ENCODE data around the gene PLD3.

The PLD3 gene

GRCh38 chr19:40389404-40390083 is 41.0 kb downstream of the PLD3 start:
- no peak for DNase-seq (ENCODE audit: low read depth)
- no peak for TF ChIP-seq CTCF (IDR thresholded peaks at IDR 0.05; ENCODE audit: low read depth, low read length, missing control alignments)
- H3K4me3 ChIP-seq (ENCODE audit: low read depth, low read length) = no peak overlapping the region

GRCh38 chr19:40390084-40390742 is 41.7 kb downstream of the PLD3 start, which contains the start of gene HIPK4:
Gene HIPK4, minus strand, starts transcription at chr19:40390181. Its CDS starts 279 bp downstream, at chr19:40389902.
- no peak for TF ChIP-seq CTCF (IDR thresholded peaks at IDR 0.05; ENCODE audit: low read depth, low read length, missing control alignments)
- no peak for DNase-seq (ENCODE audit: low read depth)
- H3K4me3 ChIP-seq (ENCODE audit: low read depth, low read length) = no peak within 1 kb of the TSS

DNA sequence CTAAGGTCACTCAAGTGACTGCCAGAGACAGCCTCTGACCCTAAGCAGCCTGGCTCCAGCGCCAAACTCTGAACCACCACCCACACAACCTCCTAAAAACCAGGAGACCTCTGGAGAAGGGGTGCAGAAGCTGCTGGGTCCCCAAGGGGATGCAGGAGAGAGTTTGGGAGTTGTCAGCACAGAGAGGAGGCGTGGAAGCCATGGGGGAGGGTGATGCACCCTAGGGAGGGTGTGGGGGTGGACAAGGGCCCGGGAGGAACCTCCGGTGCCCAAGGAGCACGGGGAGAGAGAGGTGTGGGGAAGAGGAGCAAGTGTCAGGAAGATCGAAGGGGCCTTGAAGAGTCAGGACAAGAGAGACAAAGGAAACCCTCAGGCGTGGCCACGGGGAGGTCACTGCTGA is 43.6 kb downstream of the PLD3 start:
- no peak for TF ChIP-seq CTCF (IDR thresholded peaks at IDR 0.05; ENCODE audit: low read depth, low read length, missing control alignments)
- DNase-seq (ENCODE audit: low read depth) = no peak
- no peak overlapping the region for H3K4me3 ChIP-seq (ENCODE audit: low read depth, low read length)

DNA sequence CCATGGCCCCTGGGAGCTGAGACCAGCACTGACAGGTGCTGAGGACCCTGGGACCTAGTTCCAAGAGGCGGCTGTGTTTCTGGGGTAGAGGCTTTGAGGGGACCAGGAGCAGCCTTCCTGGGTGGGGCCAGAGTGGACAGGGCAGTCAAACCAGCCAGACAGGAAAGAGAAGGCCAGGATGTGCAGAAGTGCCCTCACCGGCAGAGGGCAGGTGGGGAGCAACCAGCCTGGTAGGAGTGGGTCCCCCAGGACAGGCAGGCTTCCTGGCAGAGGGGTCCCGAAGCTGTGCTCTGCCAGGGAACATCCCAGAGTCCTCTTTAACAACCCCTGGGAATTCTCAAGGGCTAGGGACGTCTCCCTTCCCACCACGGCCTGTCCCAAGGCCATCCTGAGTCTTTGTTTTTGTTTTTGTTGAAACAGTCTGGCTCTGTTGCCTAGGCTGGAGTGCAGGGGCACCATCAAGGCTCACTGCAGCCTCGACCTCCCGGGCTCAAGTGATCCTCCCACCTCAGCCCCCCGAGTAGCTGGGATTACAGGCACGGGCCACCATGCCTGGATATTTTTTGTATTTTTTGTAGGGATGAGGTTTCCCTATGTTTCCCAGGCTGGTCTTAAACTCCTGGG is 44.5 kb downstream of the PLD3 start:
- DNase-seq (ENCODE audit: low read depth) = no peak
- peak; percentile 42 for TF ChIP-seq CTCF (IDR thresholded peaks at IDR 0.05; ENCODE audit: low read depth, low read length, missing control alignments)
- H3K4me3 ChIP-seq (ENCODE audit: low read depth, low read length) = no peak overlapping the region

GRCh38 chr19:40393894-40394815 is 45.7 kb downstream of the PLD3 start:
- no peak for DNase-seq (ENCODE audit: low read depth)
- no peak overlapping the region for H3K4me3 ChIP-seq (ENCODE audit: low read depth, low read length)
- no peak for TF ChIP-seq CTCF (IDR thresholded peaks at IDR 0.05; ENCODE audit: low read depth, low read length, missing control alignments)

- no peak overlapping the region for H3K4me3 ChIP-seq (ENCODE audit: low read depth, low read length)
- DNase-seq (ENCODE audit: low read depth) = no peak
- TF ChIP-seq CTCF (IDR thresholded peaks at IDR 0.05; ENCODE audit: low read depth, low read length, missing control alignments) = no peak
These were observed 46.3 kb downstream of the PLD3 start for GRCh38 chr19:40394816-40395210.

Data from GM12864 (cell line).